Measurements from ENCODE around the gene KMT2A.
"Not testable (repeated sequence)": the region's sequence is repeated elsewhere in the genome, so short reads cannot be mapped to it uniquely, and the experiment has no call there.

Gene KMT2A

GRCh38 chr11:118435893-118436624 is at the start of gene KMT2A:
Gene KMT2A, plus strand, starts transcription at chr11:118436492. Its CDS starts 21 bp downstream, at chr11:118436513.
- peak; percentile 100 for DNase-seq

- DNase-seq = no peak
These were observed 40.2 kb upstream of the KMT2A start for GRCh38 chr11:118396097-118396501.

GRCh38 chr11:118397448-118397847 is 38.8 kb upstream of the KMT2A start:
- no peak for DNase-seq

- no peak for DNase-seq
These were observed 37.3 kb upstream of the KMT2A start for GRCh38 chr11:118398791-118399559.

GRCh38 chr11:118401151-118401879 is 35.0 kb upstream of the KMT2A start, which contains the start of gene ATP5MG:
Gene ATP5MG, plus strand, starts transcription at chr11:118401606. Its CDS starts 60 bp downstream, at chr11:118401666.
- peak; percentile 96 to 100 for DNase-seq

DNA sequence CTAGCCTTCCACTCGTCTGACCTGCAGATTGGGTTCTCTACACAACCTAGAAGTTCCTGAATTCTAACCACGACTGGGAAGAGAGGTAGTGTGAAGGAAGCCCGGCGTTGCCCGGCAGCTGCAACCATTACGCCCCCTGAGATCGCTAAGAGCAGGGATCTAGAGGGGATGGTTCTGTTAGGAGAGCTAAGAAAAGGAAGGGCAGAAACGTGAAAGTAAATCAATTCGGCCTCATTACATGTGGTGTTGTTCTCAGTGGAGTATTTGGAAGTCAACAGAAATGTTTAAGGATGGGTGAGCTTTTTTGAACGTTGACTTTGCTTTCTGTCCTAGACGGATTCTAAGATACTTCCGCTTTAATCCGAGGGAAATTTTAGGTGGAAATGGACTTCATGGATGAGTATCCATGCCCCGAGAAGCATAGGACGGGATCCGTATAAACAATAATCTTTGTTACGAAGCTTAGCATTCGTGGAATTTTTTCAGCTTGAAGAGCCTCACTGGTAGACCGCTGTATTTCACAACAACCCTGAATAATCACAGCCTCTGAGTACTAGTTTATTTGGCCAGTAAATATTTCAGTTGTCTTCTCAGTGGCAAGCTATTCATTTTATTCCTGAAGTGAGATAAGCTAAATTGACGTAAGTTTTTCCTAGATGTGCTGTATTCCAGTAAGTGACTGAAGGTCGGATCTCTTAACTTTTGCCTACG is 34.3 kb upstream of the KMT2A start:
- DNase-seq = no peak

DNA sequence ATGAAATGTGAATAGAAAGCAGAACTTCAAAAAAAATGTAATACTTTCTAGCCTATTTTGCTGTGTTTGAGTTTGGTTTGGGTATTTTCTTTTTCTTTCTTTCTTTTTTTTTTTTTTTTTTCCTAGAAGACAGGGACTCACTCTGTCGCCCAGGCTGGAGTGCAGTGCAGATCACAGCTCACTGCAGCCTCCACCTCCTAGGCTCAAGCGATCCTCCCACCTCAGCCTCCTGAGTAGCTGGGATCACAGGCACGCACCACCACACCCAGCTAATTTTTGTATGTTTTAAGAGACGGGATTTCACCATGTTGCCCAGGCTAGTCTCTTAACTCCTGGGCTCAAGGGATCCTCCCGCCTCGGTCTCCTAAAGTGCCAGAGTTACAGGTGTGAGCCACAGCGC is 33.7 kb upstream of the KMT2A start:
- not testable (repeated sequence) for DNase-seq

GRCh38 chr11:118406599-118407166 is 29.6 kb upstream of the KMT2A start:
- no peak for DNase-seq

DNA sequence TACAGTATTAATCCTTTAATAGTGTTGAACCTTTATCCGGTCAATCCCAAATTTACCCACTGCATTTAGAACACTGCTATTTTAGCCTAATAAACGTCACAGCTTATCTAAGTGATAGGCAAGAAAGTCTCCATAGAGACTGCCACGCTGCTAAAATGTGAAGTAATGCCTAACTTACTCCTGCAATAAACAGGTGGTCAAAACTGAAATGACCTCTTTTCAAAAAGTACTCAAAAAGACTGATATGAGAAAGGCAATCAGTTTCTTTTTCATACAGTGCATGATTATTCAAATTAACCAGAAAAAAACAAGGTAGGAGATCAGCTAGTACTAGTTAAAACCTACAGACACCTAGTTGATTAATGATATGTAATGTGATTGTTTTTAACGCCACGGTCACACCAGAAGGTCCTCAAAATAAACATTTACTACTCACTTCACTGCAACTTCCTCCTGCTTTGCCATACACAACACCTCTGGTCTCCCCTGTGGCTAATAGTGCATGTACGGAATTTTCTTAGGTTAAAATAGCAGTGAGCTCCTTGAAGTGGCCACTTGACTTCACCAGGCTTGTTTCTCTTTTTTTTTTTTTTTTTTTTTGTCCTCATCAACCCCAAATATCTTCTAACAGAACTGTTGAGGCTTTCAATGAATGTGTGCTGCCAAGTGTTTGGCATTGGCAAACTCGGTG is 26.1 kb upstream of the KMT2A start:
- no peak for DNase-seq

GRCh38 chr11:118411530-118411929 is 24.8 kb upstream of the KMT2A start:
- peak; percentile 92 to 94 for DNase-seq

GRCh38 chr11:118412921-118413320 is 23.4 kb upstream of the KMT2A start:
- DNase-seq = no peak

GRCh38 chr11:118415062-118415738 is 21.1 kb upstream of the KMT2A start:
- no peak for DNase-seq

GRCh38 chr11:118415739-118416068 is 20.6 kb upstream of the KMT2A start:
- peak; percentile 92 to 95 for DNase-seq

- not testable (repeated sequence) for DNase-seq
These were observed 19.4 kb upstream of the KMT2A start for GRCh38 chr11:118416900-118417299.

DNA sequence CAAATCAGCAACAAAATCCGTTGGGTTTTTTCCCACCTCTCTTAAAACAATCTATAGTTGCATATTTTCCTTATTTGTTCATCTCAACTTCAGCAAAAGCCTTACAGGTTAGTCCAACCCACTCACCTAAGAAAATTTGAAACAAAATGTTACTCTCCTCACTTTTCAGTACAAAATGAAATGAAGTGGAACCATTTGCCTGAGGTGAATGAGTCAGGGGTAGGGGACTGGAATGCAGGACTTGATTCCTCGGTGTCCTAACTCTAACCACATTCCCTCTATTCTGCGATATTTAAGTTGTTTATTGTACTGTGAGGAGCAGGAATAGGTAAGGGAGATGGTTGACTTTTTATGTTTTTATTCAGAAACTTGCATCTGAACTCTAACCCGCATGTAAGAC is 18.5 kb upstream of the KMT2A start:
- no peak for DNase-seq

DNA sequence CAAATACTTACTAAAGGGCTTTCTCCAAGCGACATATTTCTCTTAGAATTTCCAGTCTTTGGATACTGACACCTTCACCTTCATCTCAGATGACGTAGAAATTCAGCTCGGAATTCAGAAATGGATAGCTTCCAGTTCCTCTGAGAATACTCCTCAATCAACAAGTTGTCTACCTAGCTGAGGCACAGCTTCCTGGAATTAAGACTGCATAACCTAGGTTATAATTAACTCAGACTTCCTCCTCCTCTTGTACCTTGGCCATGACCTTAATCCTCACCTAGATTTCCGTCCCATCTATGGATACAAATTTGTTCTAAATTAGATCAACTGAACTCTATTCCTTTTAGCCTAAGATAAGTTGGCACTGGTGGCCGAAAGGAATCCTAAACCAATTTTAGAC is 17.5 kb upstream of the KMT2A start:
- DNase-seq = no peak

DNA sequence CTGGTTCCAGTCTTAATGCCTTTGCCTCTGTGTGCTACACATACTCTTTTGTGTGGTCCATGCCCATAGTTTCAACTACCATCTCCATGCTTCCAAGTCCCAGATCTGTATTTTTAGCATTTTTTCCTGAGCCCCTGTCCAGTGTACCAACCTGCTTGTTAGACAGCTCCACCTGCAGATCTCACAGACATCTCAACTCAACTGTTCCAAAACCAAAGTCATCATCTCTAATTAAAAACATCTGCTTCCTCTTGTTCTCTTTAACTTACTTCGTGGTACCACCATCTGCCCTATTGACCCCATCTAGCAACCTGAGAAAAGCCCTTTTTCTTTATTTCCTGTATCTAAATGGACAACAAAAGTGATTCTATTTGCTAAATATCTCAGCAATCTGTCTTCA is 8.6 kb upstream of the KMT2A start:
- no peak for DNase-seq

DNA sequence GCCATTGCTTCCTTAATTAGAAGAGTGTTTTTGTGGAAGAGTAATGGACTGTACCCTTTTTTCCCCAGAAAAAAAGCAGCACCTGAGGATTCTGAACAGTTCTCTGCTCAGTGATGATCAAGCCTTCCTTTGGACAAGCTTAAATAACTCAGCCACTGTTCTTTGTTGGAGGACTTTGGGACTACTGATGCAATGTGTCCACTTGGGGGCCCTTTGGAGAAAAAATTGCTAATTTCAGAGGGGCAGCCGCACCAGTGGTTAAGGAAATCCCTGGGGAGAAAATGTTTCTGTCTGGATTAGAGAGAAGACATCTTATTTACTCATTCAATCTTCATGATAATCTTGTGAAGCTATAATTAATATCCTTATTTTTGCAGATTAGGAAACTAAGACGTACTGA is 5.3 kb upstream of the KMT2A start:
- peak in 1 of 2 experiments; percentile 36 for DNase-seq

DNA sequence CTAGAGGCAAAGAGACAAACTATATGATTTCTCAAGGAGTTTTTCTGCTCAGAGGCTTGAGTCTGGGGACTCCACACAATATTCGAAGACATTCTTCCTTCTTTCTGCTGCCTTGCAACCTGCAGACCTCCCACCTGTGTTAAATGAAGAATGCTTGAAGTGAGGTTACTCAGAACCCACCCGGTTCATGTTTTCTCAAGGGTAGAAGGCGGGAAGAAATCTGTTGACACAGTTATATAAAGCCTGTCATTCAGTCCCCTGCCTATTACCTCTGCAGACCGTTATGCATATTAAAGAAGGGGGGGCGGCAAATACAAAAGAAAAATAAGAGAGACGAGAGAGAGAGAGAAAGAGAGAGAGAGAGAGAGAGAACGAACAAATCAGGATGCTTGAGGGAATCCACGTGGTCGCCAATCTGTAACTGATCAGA is 2.2 kb upstream of the KMT2A start:
- no peak for DNase-seq

DNA sequence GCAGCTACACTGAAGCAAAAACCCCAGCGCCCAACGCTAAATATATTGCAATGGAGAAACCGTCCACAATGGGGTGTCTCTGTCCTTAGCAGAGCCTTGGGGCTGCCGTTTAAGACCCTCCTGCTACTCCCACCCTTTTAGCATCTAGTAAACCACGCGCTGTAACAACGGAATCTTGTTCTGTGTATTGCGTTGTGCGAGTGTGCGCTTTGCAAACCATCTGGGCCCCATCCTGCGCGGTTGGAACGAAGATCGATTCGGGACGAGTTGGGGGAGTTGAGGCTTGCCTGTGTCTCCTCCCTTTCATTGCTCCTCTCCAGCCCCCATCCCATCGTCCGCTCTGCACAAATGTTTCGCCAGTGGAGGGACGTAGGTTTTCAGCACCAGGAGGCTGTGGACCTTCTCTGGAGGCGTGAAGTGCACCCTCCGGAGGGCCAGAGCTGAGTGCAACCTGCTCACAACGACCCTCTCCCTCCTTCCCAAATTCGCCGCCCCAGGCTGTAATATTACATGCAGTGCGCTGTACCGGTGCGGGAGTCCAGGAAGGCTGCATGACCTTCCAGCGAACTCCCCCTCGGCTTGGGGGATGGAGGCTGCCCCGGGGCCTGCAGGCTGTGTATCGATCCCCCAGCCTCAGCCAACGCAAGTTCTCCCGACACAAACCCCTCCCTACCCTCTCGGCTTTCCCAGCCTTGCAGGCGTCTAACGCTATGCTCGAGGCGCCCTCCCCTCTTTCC is 1.6 kb upstream of the KMT2A start:
- DNase-seq = peak; percentile 90 to 93

Data from NCI-H526 (cell line).